Right lobe of liver (tissue), 6 donors: ENCODE data around the gene SCN8A. TPM values are rescaled to one million over a fixed set of nuclear protein-coding genes. Genes with fewer than 3 reads are reported as not detected.

Experiments
- ATAC-seq, 4 donors: fragments of 200-7000 bp; cut with Tn5 transposase; one replicate each; pipeline ENCODE4 v1.9.1; 2020; ENCODE audit warnings: mild to moderate bottlenecking in 4 of 4, moderate library complexity in 4 of 4
- DNase-seq, 3 donors: peaks; one replicate each; pipeline ENCODE4 v3.0.0-alpha.2; 2020
- H3K27ac ChIP-seq, 3 donors: fragments of 200-600 bp; one replicate each; pipeline ENCODE4 v1.8.0; 2022
- H3K27me3 ChIP-seq, 2 donors: fragments of 200-600 bp; one replicate each; pipeline ENCODE4 v1.8.0; 2022
- H3K36me3 ChIP-seq, 4 donors: fragments of 200-600 bp; sonication (generic) in 1 of 4; one replicate each; pipeline versions ENCODE4 v1.5.1 to v1.8.0; 2017 to 2022; ENCODE audit warnings: control low read depth in 1 of 4
- H3K4me1 ChIP-seq, 4 donors: fragments of 200-600 bp; sonication (generic) in 1 of 4; one replicate each; pipeline versions ENCODE4 v1.5.1 to v1.8.0; 2017 to 2022; ENCODE audit warnings: control low read depth in 1 of 4
- H3K4me3 ChIP-seq, 3 donors: fragments of 200-600 bp; one replicate each; pipeline ENCODE4 v1.8.0; 2022
- H3K9me3 ChIP-seq, 4 donors: fragments of 200-600 bp; sonication (generic) in 1 of 4; one replicate each; pipeline versions ENCODE4 v1.5.1 to v1.8.0; 2017 to 2022; ENCODE audit warnings: control low read depth in 1 of 4
- CTCF ChIP-seq, 4 donors: fragments of 200-600 bp in 3 of 4; fragments of 450-650 bp in 1 of 4; IDR thresholded peaks; one replicate each; pipeline versions ENCODE4 v1.5.1 to v1.8.0; 2016 to 2022; ENCODE audit warnings: antibody characterized with exemption in 4 of 4, mild to moderate bottlenecking in 2 of 4
- POLR2A ChIP-seq: fragments of 450-650 bp; IDR thresholded peaks from one replicate; pipeline ENCODE4 v1.6.1; 2017; ENCODE audit warnings: antibody characterized with exemption, mild to moderate bottlenecking
- WGBS: methylation state at CpG from one replicate; pipeline ENCODE4 v1.1.6; 2018; ENCODE audit warnings: low coverage, low lambda C conversion rate; ENCODE audit not compliant: insufficient coverage; ENCODE audit errors: missing lambda C conversion rate; 5-methylcytosine and 5-hydroxymethylcytosine counted together
- intact Hi-C, 2 donors: fragments of 100-400 bp; cut with DNase I; formaldehyde crosslinking; loops; one replicate each; pipeline versions ENCODE4 v1.11.2 to v1.14.1; 2022
- total RNA-seq, 6 experiments: library from RNA; depleted of rRNA in 2 of 6; stranded (reverse); fragments of >200 nt in 2 of 6; fragmentation: NEBNext Ultra II Directional in 3 of 6; extraction: Animal tissue kit (Norgen Biotek cat#: 25700) in 3 of 6; gene quantifications; one replicate each; pipeline versions ENCODE4 v1.1.0 to v1.2.4, GENCODE V29; 2016 to 2023
- donor health status: DM: no; HTN: yes; CAD: no.
- donor health status: DM: no; HTN: no; CAD: no.
- donor health status: DM: no; HTN: no; CAD: no.
- donor health status: DM: no; HTN: yes; CAD: no.
- donor health status: DM: no; HTN: yes; CAD: no.

SCN8A gene
- total RNA-seq, 6 experiments from 2014 or later: 1.7 to 5.6 (median 3.7) TPM

GRCh38 chr12:51751661-51752060 is 160.6 kb downstream of the SCN8A start:
- WGBS: 19% methylated on average over 2 of the region's 2 CpGs
- H3K36me3 ChIP-seq: no peaks in the 10 kb centered on the region
- H3K4me3 ChIP-seq: no peak overlapping the region
- TF ChIP-seq POLR2A (no peak), CTCF (IDR thresholded peaks at IDR 0.05) (no peak)
- no peak overlapping the region for H3K27ac ChIP-seq
- intact Hi-C loops: no loop called here
- DNase-seq (peak in 1 of 3 donors; percentile 72), ATAC-seq (peak; percentile 39 to 84 (median 76))
- H3K4me1 ChIP-seq: peaks cover 0 to 26% (median 2%) of the 10 kb centered on the region in 4 donors
- H3K9me3 ChIP-seq: no peaks in the 10 kb centered on the region
- H3K27me3 ChIP-seq: no peaks in the 10 kb centered on the region

- ATAC-seq (peak; percentile 21 to 50 (median 40)), DNase-seq (no peak)
- H3K27ac ChIP-seq: no peak overlapping the region
- intact Hi-C loops: no loop called here
- TF ChIP-seq POLR2A (no peak), CTCF (IDR thresholded peaks at IDR 0.05) (no peak)
- H3K9me3 ChIP-seq: no peaks in the 10 kb centered on the region
- no peaks in the 10 kb centered on the region for H3K36me3 ChIP-seq
- H3K4me3 ChIP-seq: no peak overlapping the region
- H3K27me3 ChIP-seq: no peaks in the 10 kb centered on the region
- peaks cover 0 to 26% (median 2%) of the 10 kb centered on the region in 4 donors for H3K4me1 ChIP-seq
- 82% methylated on average over 2 of the region's 2 CpGs for WGBS
Measured at GRCh38 chr12:51752234-51752889, 161.3 kb downstream of the SCN8A start.

- Histone ChIP-seq H3K9me3 (no peaks in the 10 kb centered on the region), H3K27me3 (no peaks in the 10 kb centered on the region), H3K4me3 (no peak overlapping the region), H3K27ac (no peak overlapping the region), H3K36me3 (no peaks in the 10 kb centered on the region), H3K4me1 (peaks cover 0 to 29% (median 2%) of the 10 kb centered on the region in 4 donors)
- DNase-seq: no peak
- no peak for ATAC-seq
- intact Hi-C loops: no loop called here
- no peak for TF ChIP-seq POLR2A
- TF ChIP-seq CTCF (IDR thresholded peaks at IDR 0.05): no peak
Measured at GRCh38 chr12:51753980-51754675, 163.1 kb downstream of the SCN8A start.

- TF ChIP-seq POLR2A: no peak
- TF ChIP-seq CTCF (IDR thresholded peaks at IDR 0.05): no peak
- Histone ChIP-seq H3K27ac (no peak overlapping the region), H3K4me1 (peaks cover 0 to 27% (median 0%) of the 10 kb centered on the region in 4 donors), H3K4me3 (no peak overlapping the region), H3K36me3 (no peaks in the 10 kb centered on the region), H3K9me3 (no peaks in the 10 kb centered on the region), H3K27me3 (no peaks in the 10 kb centered on the region)
- ATAC-seq (no peak), DNase-seq (no peak)
- intact Hi-C loops: no loop called here
- 85% methylated on average over 2 of the region's 2 CpGs for WGBS
Measured at GRCh38 chr12:51755251-51755650, 164.2 kb downstream of the SCN8A start.
